PC-9 (cell line): ENCODE data around the gene HSPA12A. TPM values are rescaled to one million over a fixed set of nuclear protein-coding genes. Genes with fewer than 3 reads are reported as not detected.

Experiments
- BruUV-seq: library from RNA; stranded (reverse); fragments of 400-500 nt; replicated peaks from 2 replicates; lab custom pipeline; 2021; lab: Mats Ljungman, UMichigan
- CTCF ChIA-PET: fragments of 300-600 bp; sonication (Branson Sonifier 250); formaldehyde crosslinking; loops from one replicate; lab custom pipeline; 2022; ENCODE audit warnings: antibody characterized with exemption; lab: Charles Lee
- POLR2A ChIA-PET: fragments of 300-600 bp; sonication (Branson Sonifier 250); formaldehyde crosslinking; loops from one replicate; lab custom pipeline; 2022; ENCODE audit warnings: antibody characterized with exemption; ENCODE audit not compliant: unreplicated experiment; lab: Charles Lee
- DNase-seq, 2 experiments: peaks; one replicate each; pipeline versions ENCODE4 v3.0.0 to v3.0.0-alpha.2; 2015 to 2022; ENCODE audit warnings: mixed read lengths in 1 of 2
- H2AFZ ChIP-seq: fragments of 200-600 bp; sonication (generic); 2 replicates; pipeline ENCODE4 v1.8.1; 2017; ENCODE audit warnings: antibody characterized with exemption
- H3F3A ChIP-seq: fragments of 200-600 bp; sonication (generic); 2 replicates; pipeline ENCODE4 v1.8.1; 2017; ENCODE audit warnings: antibody characterized with exemption, mild to moderate bottlenecking, low read depth; ENCODE audit not compliant: insufficient read depth
- H3K27ac ChIP-seq: fragments of 200-600 bp; sonication (generic); 2 replicates; pipeline ENCODE4 v1.6.1; 2016; ENCODE audit warnings: mixed run types
- H3K27me3 ChIP-seq: fragments of 200-600 bp; sonication (generic); 2 replicates; pipeline ENCODE4 v1.6.1; 2016; ENCODE audit warnings: low read depth, mixed run types; ENCODE audit not compliant: insufficient read depth
- H3K36me3 ChIP-seq: fragments of 200-600 bp; sonication (generic); 2 replicates; pipeline ENCODE4 v1.6.1; 2016; ENCODE audit warnings: low read depth, mixed run types
- H3K4me1 ChIP-seq: fragments of 200-600 bp; sonication (generic); replicated peaks from 2 replicates; pipeline ENCODE4 v1.6.1; 2016; ENCODE audit warnings: mixed run types; ENCODE audit not compliant: insufficient read depth
- H3K4me2 ChIP-seq: fragments of 200-600 bp; sonication (generic); 2 replicates; pipeline ENCODE4 v1.6.1; 2017; ENCODE audit warnings: mixed run types
- H3K4me3 ChIP-seq: fragments of 200-600 bp; sonication (generic); 2 replicates; pipeline ENCODE4 v1.6.1; 2016; ENCODE audit warnings: mixed run types
- H3K79me2 ChIP-seq: fragments of 200-600 bp; sonication (generic); 2 replicates; pipeline ENCODE4 v1.6.1; 2017; ENCODE audit warnings: low read depth, mixed run types
- H3K9me2 ChIP-seq: fragments of 200-600 bp; sonication (generic); 2 replicates; pipeline ENCODE4 v1.8.1; 2017; ENCODE audit warnings: mild to moderate bottlenecking; ENCODE audit not compliant: insufficient read depth
- H3K9me3 ChIP-seq: fragments of 200-600 bp; sonication (generic); 2 replicates; pipeline ENCODE4 v1.8.1; 2016; ENCODE audit warnings: low read depth; ENCODE audit not compliant: insufficient read depth
- H4K20me1 ChIP-seq: fragments of 200-600 bp; sonication (generic); 2 replicates; pipeline ENCODE4 v1.8.1; 2017; ENCODE audit not compliant: insufficient read depth
- EZH2 ChIP-seq: fragments of 200-600 bp; sonication (generic); IDR thresholded peaks from 2 replicates; pipeline ENCODE4 v1.8.0; 2017; ENCODE audit warnings: antibody characterized with exemption, low read depth
- intact Hi-C: fragments of 100-400 bp; cut with micrococcal nuclease; formaldehyde crosslinking; loops from one replicate; pipeline ENCODE4 v1.10.0; 2022; ENCODE audit not compliant: unreplicated experiment
- total RNA-seq: library from RNA; stranded (reverse); gene quantifications from 2 replicates; pipeline ENCODE4 v1.2.3, GENCODE V29; 2021
- TF ChIP-seq, protein P1 (sequence below): fragments of 200-600 bp; sonication (generic); conservative IDR thresholded peaks from 2 replicates; pipeline ENCODE4 v1.6.1; 2017; ENCODE audit warnings: mixed run types, antibody characterized with exemption, mild to moderate bottlenecking, moderate library complexity

HSPA12A gene
- total RNA-seq, 1 experiment from 2014 or later: 12.1 TPM

DNA sequence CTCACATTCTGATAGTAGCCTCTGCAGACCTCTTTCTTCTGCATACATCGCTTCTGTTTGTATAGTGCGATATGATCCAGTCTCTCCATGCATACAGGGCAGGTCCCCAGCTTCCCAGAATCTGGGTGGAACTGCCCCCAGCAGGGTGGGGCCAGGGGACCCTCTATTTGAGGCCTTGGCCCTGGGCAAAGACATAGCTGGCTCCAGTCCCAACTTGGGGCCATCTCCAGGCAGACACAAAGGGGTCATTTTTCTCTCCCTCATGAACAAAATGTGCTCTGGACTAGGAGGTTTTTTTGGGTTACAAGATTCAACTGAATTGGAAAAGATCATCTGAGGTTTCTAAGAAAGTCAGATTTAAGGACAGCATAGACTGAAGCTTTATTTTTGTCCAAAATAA lies 21.1 kb upstream of the HSPA12A start:
- no peak overlapping the region for H3K4me2 ChIP-seq

DNA sequence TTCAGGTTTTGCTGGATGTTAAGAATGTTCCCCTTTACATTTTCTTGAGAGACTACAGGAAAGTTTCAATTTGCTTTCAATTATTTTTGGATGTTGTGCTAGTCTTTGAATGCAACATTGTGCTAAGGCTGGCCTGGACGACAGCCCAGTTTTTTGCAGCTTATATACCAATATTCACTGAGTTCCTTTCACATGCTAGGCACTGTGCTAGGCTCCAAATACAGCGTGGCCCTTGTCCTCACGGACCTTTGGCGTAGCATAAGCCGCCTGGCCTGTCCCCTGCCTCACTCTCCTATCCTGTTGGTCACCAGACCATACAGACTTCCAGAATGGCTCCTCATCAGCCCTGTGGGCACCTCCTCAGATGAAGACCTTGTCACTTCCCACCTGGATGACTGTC lies 19.5 kb upstream of the HSPA12A start:
- no TSS peak for BruUV-seq
- no peak overlapping the region for H2AFZ ChIP-seq

More for the DNA sequence above, 21.1 kb upstream of the HSPA12A start:
- Histone ChIP-seq H2AFZ (no peak overlapping the region), H4K20me1 (no peaks in the 10 kb centered on the region), H3K79me2 (no peaks in the 10 kb centered on the region), H3K4me1 (peaks cover 20% of the 10 kb centered on the region), H3K9me3 (no peaks in the 10 kb centered on the region), H3F3A (0 out of 2 replicates have a peak, but pooled peaks cover 1% of the 10 kb centered on the region), H3K4me3 (no peak overlapping the region), H3K36me3 (no peaks in the 10 kb centered on the region), H3K27ac (no peak overlapping the region), H3K9me2 (no peaks in the 10 kb centered on the region), H3K27me3 (no peaks in the 10 kb centered on the region)
- no TSS peak for BruUV-seq
- POLR2A ChIA-PET: no interaction called here
- no peak for TF ChIP-seq EZH2
- TF ChIP-seq, protein P1, sequence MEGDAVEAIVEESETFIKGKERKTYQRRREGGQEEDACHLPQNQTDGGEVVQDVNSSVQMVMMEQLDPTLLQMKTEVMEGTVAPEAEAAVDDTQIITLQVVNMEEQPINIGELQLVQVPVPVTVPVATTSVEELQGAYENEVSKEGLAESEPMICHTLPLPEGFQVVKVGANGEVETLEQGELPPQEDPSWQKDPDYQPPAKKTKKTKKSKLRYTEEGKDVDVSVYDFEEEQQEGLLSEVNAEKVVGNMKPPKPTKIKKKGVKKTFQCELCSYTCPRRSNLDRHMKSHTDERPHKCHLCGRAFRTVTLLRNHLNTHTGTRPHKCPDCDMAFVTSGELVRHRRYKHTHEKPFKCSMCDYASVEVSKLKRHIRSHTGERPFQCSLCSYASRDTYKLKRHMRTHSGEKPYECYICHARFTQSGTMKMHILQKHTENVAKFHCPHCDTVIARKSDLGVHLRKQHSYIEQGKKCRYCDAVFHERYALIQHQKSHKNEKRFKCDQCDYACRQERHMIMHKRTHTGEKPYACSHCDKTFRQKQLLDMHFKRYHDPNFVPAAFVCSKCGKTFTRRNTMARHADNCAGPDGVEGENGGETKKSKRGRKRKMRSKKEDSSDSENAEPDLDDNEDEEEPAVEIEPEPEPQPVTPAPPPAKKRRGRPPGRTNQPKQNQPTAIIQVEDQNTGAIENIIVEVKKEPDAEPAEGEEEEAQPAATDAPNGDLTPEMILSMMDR: no peak
- DNase-seq: no peak
- CTCF ChIA-PET: interaction anchor here (0.6 to 0.7 kb wide), 2 partner anchors 25 to 1488 kb away, joined by 6 to 14 read pairs; no protein-coding TSS in a partner anchor
- intact Hi-C loops: no loop called here

DNA sequence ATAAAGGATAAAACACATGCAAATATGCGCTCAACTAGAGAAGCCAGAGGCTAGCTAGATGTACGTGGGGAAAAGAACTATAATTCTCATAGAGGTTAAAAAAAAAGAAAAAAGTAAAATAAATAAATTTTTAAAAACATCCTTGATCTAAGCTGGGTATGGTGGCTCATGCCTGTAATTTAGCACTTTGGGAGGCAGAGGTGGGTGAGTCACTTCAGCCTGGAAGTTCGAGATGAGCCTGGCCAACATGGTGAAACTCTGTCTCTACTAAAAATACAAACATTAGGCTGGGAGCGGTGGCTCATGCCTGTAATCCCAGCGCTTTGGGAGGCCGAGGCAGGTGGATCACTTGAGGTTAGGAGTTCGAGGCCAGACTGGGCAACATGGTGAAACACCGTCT lies 18.6 kb upstream of the HSPA12A start:
- Histone ChIP-seq H3K79me2 (no peaks in the 10 kb centered on the region), H3K4me2 (no peak overlapping the region), H3K27ac (no peak overlapping the region), H4K20me1 (no peaks in the 10 kb centered on the region), H3K4me3 (no peak overlapping the region), H2AFZ (no peak overlapping the region), H3K36me3 (no peaks in the 10 kb centered on the region), H3K4me1 (no peaks in the 10 kb centered on the region), H3K9me2 (no peaks in the 10 kb centered on the region), H3K27me3 (no peaks in the 10 kb centered on the region), H3K9me3 (no peaks in the 10 kb centered on the region), H3F3A (no peaks in the 10 kb centered on the region)
- CTCF ChIA-PET: no interaction called here
- TF ChIP-seq EZH2: no peak
- TF ChIP-seq, protein P1: no peak
- intact Hi-C loops: no loop called here
- POLR2A ChIA-PET: no interaction called here
- DNase-seq: no peak
- no TSS peak for BruUV-seq

More for the DNA sequence above, 19.5 kb upstream of the HSPA12A start:
- H3K4me3 ChIP-seq: no peak overlapping the region
- DNase-seq: no peak
- H3K27me3 ChIP-seq: no peaks in the 10 kb centered on the region
- peaks cover 4% of the 10 kb centered on the region; the same call in 1 of the 2 replicates for H3K4me1 ChIP-seq
- H3K9me3 ChIP-seq: no peaks in the 10 kb centered on the region
- no peaks in the 10 kb centered on the region for H4K20me1 ChIP-seq
- no peak for TF ChIP-seq EZH2
- no peak overlapping the region for H3K27ac ChIP-seq
- H3K4me2 ChIP-seq: no peak overlapping the region
- no peaks in the 10 kb centered on the region for H3F3A ChIP-seq
- H3K79me2 ChIP-seq: no peaks in the 10 kb centered on the region
- intact Hi-C loops: no loop called here
- no peaks in the 10 kb centered on the region for H3K9me2 ChIP-seq
- no peaks in the 10 kb centered on the region for H3K36me3 ChIP-seq
- POLR2A ChIA-PET: no interaction called here
- CTCF ChIA-PET: no interaction called here

DNA sequence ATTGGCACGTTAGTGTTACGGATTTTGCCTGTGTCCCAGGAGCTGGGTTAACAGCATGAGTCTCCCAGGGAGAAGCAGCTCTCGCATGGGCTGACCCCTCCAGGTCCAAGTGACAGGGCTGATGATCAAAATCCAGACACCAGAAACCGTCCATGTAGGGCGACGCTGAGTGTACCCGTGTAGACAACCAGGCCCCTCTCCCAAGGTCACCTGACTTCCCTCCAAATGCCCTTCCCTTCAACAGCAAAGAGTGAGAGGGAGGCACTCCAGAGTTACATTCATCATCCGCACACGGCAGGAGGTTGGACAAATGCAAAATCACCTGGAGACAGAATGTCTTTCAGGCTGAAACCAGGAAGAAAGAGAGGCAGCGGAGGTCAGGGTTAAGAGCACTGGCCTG lies 14.9 kb upstream of the HSPA12A start:
- Histone ChIP-seq H3K4me1 (no peaks in the 10 kb centered on the region), H3K4me3 (no peak overlapping the region), H2AFZ (no peak overlapping the region), H3K27ac (no peak overlapping the region), H3K36me3 (no peaks in the 10 kb centered on the region), H3K4me2 (no peak overlapping the region), H3F3A (no peaks in the 10 kb centered on the region), H3K79me2 (no peaks in the 10 kb centered on the region), H3K9me2 (no peaks in the 10 kb centered on the region), H3K9me3 (no peaks in the 10 kb centered on the region), H3K27me3 (no peaks in the 10 kb centered on the region), H4K20me1 (no peaks in the 10 kb centered on the region)
- BruUV-seq: no TSS peak
- POLR2A ChIA-PET: no interaction called here
- intact Hi-C loops: no loop called here
- TF ChIP-seq, protein P1: no peak
- TF ChIP-seq EZH2: no peak
- CTCF ChIA-PET: no interaction called here
- no peak for DNase-seq
